Cardiac muscle cell (in vitro differentiated cells and primary cell): ENCODE measurements around the gene FUCA2. TPM values are rescaled to one million over a fixed set of nuclear protein-coding genes. Genes with fewer than 3 reads are reported as not detected.

Source experiments
- DNase-seq, 2 donors: peaks; one replicate each; pipeline versions ENCODE4 v3.0.0 to v3.0.0-alpha.2; 2010 to 2017; ENCODE audit warnings: low read depth in 1 of 2, low spot score in 1 of 2
- H3K27ac ChIP-seq: fragments of 200-600 bp; sonication (generic); 2 replicates; pipeline ENCODE4 v1.5.1; 2016
- H3K27me3 ChIP-seq: fragments of 200-600 bp; sonication (generic); 2 replicates; pipeline ENCODE4 v1.6.0; 2016; ENCODE audit warnings: control low read depth
- H3K36me3 ChIP-seq: fragments of 200-600 bp; sonication (generic); 2 replicates; pipeline ENCODE4 v1.5.1; 2016; ENCODE audit warnings: control low read depth
- H3K4me1 ChIP-seq: fragments of 200-600 bp; sonication (generic); 2 replicates; pipeline ENCODE4 v1.8.1; 2017; ENCODE audit warnings: low read depth, mild to moderate bottlenecking, mixed run types
- H3K4me3 ChIP-seq: fragments of 200-600 bp; sonication (generic); 2 replicates; pipeline ENCODE4 v1.5.1; 2016; ENCODE audit warnings: mild to moderate bottlenecking
- H3K9me3 ChIP-seq: fragments of 200-600 bp; sonication (generic); 2 replicates; pipeline ENCODE4 v1.5.1; 2017; ENCODE audit warnings: low read depth, mild to moderate bottlenecking, control low read depth
- CTCF ChIP-seq: IDR thresholded peaks from 2 replicates; pipeline ENCODE4 v1.5.1; 2012; ENCODE audit warnings: low read depth, mild to moderate bottlenecking, low read length
- polyA plus RNA-seq: library from polyadenylated mRNA; unstranded; fragments of >200 nt; fragmentation: Nextera tagmentation; extraction: Ambion mirVana; gene quantifications from 2 replicates; pipeline ENCODE4 v1.2.1, GENCODE V29; 2016
- total RNA-seq: library from RNA; depleted of rRNA; stranded (reverse); fragments of >200 nt; gene quantifications from 2 replicates; pipeline ENCODE4 v1.2.3, GENCODE V29; 2016

Gene FUCA2
- total RNA-seq = 16.1 and 19.8 TPM in 2 replicates
- 32.6 and 44.4 TPM in 2 replicates for polyA plus RNA-seq

DNA sequence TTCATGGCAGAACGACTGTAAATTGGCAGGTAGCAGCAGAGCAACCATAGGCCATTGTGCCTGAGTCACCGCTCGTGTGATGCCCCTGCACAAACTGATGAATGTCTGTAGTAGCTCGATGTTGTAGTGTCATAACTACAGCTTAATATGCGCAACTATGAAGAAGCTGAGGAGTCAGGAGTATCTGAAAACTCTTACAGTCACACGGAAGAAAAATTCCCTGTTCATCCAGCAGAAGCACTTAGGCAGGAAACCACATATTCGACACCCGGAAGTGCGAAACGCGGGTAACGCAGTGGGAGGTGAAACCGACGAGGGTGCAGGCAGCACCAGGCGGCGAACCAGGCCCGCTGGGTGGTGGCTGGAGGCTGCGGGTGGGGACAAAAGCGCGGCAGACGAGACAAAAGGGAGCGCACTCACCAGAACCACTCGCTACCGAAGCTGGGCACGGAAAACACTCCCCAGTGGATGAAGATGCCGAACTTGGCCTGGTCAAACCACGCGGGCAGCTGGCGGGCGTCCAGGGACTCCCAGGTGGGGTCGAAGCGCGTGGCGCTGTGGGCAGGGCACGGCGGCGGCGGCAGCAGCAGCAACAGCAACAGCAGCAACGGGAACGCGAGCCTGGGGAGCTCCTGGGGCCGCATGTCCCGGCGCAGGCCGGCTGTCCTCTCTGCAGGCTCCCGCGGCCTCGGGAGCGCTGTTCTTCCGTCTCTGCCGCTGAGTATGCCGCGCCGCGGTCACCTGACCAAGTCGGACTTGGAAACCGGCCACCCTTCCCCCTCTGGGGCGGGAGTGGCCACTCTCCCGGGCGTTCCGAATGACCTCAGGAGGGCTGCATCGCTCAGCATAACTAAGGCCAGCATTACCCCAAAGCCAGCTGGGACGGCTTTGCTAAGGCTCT, at the start of gene FUCA2:
Gene FUCA2, minus strand, starts transcription at position 730 of the 901 bp plus-strand sequence. Its CDS starts 86 bp downstream, at position 644.
- no peak for TF ChIP-seq CTCF
- no peaks in the 10 kb centered on the region for H3K9me3 ChIP-seq
- peak within 1 kb of the TSS; percentile 38 for H3K4me3 ChIP-seq
- H3K27ac ChIP-seq = peak within 1 kb of the TSS; percentile 69
- H3K27me3 ChIP-seq = no peaks in the 10 kb centered on the region
- peaks cover 4% of the 10 kb centered on the region for H3K4me1 ChIP-seq
- H3K36me3 ChIP-seq = peaks cover 4% of the 10 kb centered on the region
- peak; percentile 90 to 95 for DNase-seq

DNA sequence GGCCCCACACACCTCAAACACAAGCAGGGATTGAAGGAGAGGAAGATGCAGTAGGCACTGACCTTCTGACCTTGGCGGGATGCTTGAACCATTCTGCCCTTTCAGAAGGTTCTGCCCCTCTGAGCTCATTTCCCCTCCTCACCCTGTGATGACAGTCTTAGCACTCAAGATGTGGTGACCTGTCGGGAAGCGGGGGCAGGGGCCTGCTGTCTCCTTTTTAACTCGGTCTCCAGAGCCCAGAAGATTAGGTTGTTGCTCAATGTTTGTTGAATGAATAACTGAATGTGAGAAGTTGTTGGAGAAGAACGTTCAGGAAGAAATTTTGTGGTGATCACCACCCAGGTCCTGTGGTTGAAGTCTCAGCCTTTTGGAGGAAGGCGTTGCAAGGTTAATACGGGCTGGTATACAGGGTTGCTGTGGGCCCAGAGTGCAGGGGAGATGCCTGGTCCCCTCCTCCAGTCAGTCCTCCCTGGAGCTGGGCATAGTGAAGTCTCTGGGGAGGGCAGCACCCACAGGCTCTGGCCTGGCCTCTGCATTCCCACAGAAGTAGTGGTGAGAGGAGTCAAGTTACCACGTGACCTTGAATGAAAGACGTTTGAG, 49.7 kb upstream of the FUCA2 start:
- Histone ChIP-seq H3K36me3 (no peaks in the 10 kb centered on the region), H3K4me3 (no peak overlapping the region), H3K4me1 (no peaks in the 10 kb centered on the region), H3K27me3 (no peaks in the 10 kb centered on the region), H3K9me3 (no peaks in the 10 kb centered on the region), H3K27ac (no peak overlapping the region)
- no peak for DNase-seq
- TF ChIP-seq CTCF = no peak

- TF ChIP-seq CTCF = no peak
- no peak overlapping the region for H3K4me3 ChIP-seq
- no peaks in the 10 kb centered on the region for H3K4me1 ChIP-seq
- no peak overlapping the region for H3K27ac ChIP-seq
- H3K36me3 ChIP-seq = no peaks in the 10 kb centered on the region
- no peak for DNase-seq
- no peaks in the 10 kb centered on the region for H3K9me3 ChIP-seq
- H3K27me3 ChIP-seq = no peaks in the 10 kb centered on the region
Observed at GRCh38 chr6:143559051-143559660, 47.6 kb upstream of the FUCA2 start.

- Histone ChIP-seq H3K27ac (no peak overlapping the region), H3K9me3 (no peaks in the 10 kb centered on the region), H3K36me3 (no peaks in the 10 kb centered on the region), H3K4me1 (no peaks in the 10 kb centered on the region), H3K4me3 (no peak overlapping the region), H3K27me3 (no peaks in the 10 kb centered on the region)
- no peak for TF ChIP-seq CTCF
- DNase-seq = peak in 1 of 2 donors; percentile 54
Observed at GRCh38 chr6:143556529-143556928, 45.0 kb upstream of the FUCA2 start.

- Histone ChIP-seq H3K4me3 (no peak overlapping the region), H3K27me3 (no peaks in the 10 kb centered on the region)
- TF ChIP-seq CTCF = no peak
Observed at GRCh38 chr6:143555582-143555981, 44.1 kb upstream of the FUCA2 start.

More at GRCh38 chr6:143555582-143555981, 44.1 kb upstream of the FUCA2 start:
- Histone ChIP-seq H3K4me1 (no peaks in the 10 kb centered on the region), H3K9me3 (no peaks in the 10 kb centered on the region), H3K27ac (no peak overlapping the region), H3K36me3 (no peaks in the 10 kb centered on the region)
- no peak for DNase-seq
